SU-DHL-6 (cell line): ENCODE measurements around the gene SORL1.

Experiments used
- EZH2phosphoT487 ChIP-seq: fragments of 200-600 bp; sonication (generic), shearing (Covaris generic); conservative IDR thresholded peaks from 2 replicates; pipeline ENCODE4 v1.6.1; 2018; ENCODE audit warnings: mild to moderate bottlenecking, antibody characterized with exemption, low read length, moderate library complexity, mixed read lengths
- TF ChIP-seq, protein P1 (sequence below): fragments of 200-600 bp; sonication (generic); IDR thresholded peaks from one replicate; pipeline ENCODE4 v1.5.1; 2017; ENCODE audit warnings: antibody characterized with exemption, mild to moderate bottlenecking, low read length, moderate library complexity; ENCODE audit not compliant: insufficient read depth, poor library complexity, severe bottlenecking

DNA sequence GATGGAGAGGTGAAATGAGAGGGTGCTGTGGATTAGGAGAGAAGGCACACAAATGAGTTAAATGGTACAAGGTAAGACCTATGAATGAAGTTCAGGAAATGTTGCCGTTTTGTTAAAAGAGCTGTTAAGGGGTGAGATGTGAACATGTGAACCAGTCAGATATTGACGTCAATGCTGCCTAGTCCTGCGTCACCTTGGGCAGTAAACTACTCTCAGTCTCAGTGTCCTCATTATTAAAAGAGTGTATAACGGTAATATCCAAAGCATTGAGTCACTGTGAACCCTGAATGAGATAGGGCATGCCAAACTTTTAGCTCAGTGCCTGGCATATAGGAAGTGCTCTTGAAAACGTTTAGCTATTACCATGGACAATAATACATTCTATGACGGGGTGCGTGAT, 33.1 kb downstream of the SORL1 start:
- TF ChIP-seq, protein P1, sequence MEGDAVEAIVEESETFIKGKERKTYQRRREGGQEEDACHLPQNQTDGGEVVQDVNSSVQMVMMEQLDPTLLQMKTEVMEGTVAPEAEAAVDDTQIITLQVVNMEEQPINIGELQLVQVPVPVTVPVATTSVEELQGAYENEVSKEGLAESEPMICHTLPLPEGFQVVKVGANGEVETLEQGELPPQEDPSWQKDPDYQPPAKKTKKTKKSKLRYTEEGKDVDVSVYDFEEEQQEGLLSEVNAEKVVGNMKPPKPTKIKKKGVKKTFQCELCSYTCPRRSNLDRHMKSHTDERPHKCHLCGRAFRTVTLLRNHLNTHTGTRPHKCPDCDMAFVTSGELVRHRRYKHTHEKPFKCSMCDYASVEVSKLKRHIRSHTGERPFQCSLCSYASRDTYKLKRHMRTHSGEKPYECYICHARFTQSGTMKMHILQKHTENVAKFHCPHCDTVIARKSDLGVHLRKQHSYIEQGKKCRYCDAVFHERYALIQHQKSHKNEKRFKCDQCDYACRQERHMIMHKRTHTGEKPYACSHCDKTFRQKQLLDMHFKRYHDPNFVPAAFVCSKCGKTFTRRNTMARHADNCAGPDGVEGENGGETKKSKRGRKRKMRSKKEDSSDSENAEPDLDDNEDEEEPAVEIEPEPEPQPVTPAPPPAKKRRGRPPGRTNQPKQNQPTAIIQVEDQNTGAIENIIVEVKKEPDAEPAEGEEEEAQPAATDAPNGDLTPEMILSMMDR: no peak
- TF ChIP-seq EZH2phosphoT487: no peak
